HepG2 (cell line): Measurements from ENCODE around the gene SMIM41. TPM values are rescaled to one million over a fixed set of nuclear protein-coding genes. Genes with fewer than 3 reads are reported as not detected.
A peak's percentile ranks its signal among the peaks of the same experiment; 100 is the strongest.

Source experiments
- ATAC-seq: fragments of 200-7000 bp; cut with Tn5 transposase; 3 replicates; pipeline ENCODE4 v1.9.1; 2020; ENCODE audit warnings: mild to moderate bottlenecking, moderate library complexity
- BruUV-seq: library from RNA; stranded (reverse); fragments of 400-500 nt; replicated peaks from 2 replicates; lab custom pipeline; 2021; lab: Mats Ljungman, UMichigan
- CTCF ChIA-PET: fragments of 300-600 bp; formaldehyde crosslinking; extraction: SDS; loops from one replicate; lab custom pipeline; 2021; ENCODE audit warnings: low total read pairs, inconsistent platforms, low intra/inter-chr PET ratio; lab: Yijun Ruan, JAX
- POLR2A ChIA-PET: fragments of 350-600 bp; sonication (Branson Sonifier 250); formaldehyde crosslinking; loops from one replicate; lab custom pipeline; 2020; ENCODE audit warnings: antibody characterized with exemption, inconsistent platforms; lab: Yijun Ruan, JAX
- DNase-seq: peaks from one replicate; pipeline ENCODE4 v3.0.0-alpha.2; 2015; ENCODE audit warnings: low spot score
- FAIRE-seq: peaks from 3 replicates; lab custom pipeline; 2011; peaks lifted over from hg19 to GRCh38; lab: Jason Lieb, UNC
- H2AFZ ChIP-seq: one replicate; pipeline ENCODE4 v1.6.1; 2011; ENCODE audit warnings: low read length, inconsistent platforms
- H3K27ac ChIP-seq: fragments of 300-600 bp; 3 replicates; pipeline ENCODE4 v1.8.0; 2011; ENCODE audit warnings: mixed run types, mild to moderate bottlenecking, mixed read lengths, low read length, inconsistent platforms; ENCODE audit not compliant: insufficient read depth; ENCODE audit errors: extremely low read length
- H3K27me3 ChIP-seq, 2 experiments: fragments of 200-600 bp in 1 of 2; 2 replicates in 1 of 2; 3 replicates in 1 of 2; pipeline versions ENCODE4 v1.6.0 to v1.8.0; 2011; ENCODE audit warnings: low read length in 2 of 2, mild to moderate bottlenecking in 2 of 2, moderate library complexity in 2 of 2, inconsistent platforms in 1 of 2; ENCODE audit not compliant: insufficient read depth in 2 of 2, control insufficient read depth in 1 of 2
- H3K36me3 ChIP-seq, 2 experiments: fragments of 200-600 bp in 1 of 2; replicated peaks in 1 of 2; 2 replicates in 1 of 2; 3 replicates in 1 of 2; pipeline versions ENCODE4 v1.5.1 to v1.8.0; 2011; ENCODE audit warnings: low read length in 2 of 2, inconsistent platforms in 1 of 2; ENCODE audit not compliant: insufficient read depth in 2 of 2, control insufficient read depth in 1 of 2
- H3K4me1 ChIP-seq: 2 replicates; pipeline ENCODE4 v1.5.1; 2012; ENCODE audit warnings: low read length, inconsistent platforms; ENCODE audit not compliant: insufficient read depth
- H3K4me2 ChIP-seq: 2 replicates; pipeline ENCODE4 v1.6.0; 2011; ENCODE audit warnings: low read depth, low read length, inconsistent platforms
- H3K4me3 ChIP-seq, 3 experiments: fragments of 200-600 bp in 1 of 3; sonication (generic), shearing (Covaris generic) in 1 of 3; replicated peaks in 1 of 3; 2 replicates each; pipeline ENCODE4 v1.5.1; 2011 to 2016; ENCODE audit warnings: low read length in 3 of 3, inconsistent platforms in 2 of 3, low read depth in 2 of 3, mild to moderate bottlenecking in 2 of 3, control low read depth in 1 of 3, mixed read lengths in 1 of 3; ENCODE audit not compliant: insufficient read depth in 1 of 3
- H3K79me2 ChIP-seq: one replicate; pipeline ENCODE4 v1.6.1; 2011; ENCODE audit warnings: low read length, inconsistent platforms; ENCODE audit not compliant: insufficient read depth
- H3K9ac ChIP-seq: 2 replicates; pipeline ENCODE4 v1.6.0; 2011; ENCODE audit warnings: mild to moderate bottlenecking, low read depth, low read length, inconsistent platforms; ENCODE audit not compliant: insufficient read depth
- H3K9me3 ChIP-seq: 2 replicates; pipeline ENCODE4 v1.5.1; 2012; ENCODE audit warnings: mild to moderate bottlenecking, low read length
- H4K20me1 ChIP-seq: 2 replicates; pipeline ENCODE4 v1.6.0; 2011; ENCODE audit warnings: inconsistent platforms, mild to moderate bottlenecking, low read length, moderate library complexity; ENCODE audit not compliant: insufficient read depth
- FOXC1 ChIP-seq: sonication (generic); formaldehyde crosslinking; IDR thresholded peaks from 2 replicates; pipeline ENCODE4 v1.8.0; 2022; ENCODE audit warnings: mild to moderate bottlenecking, missing genetic modification reagents, borderline replicate concordance
- KAT7 ChIP-seq: IDR thresholded peaks from 2 replicates; pipeline ENCODE4 v1.6.1; 2018; ENCODE audit warnings: borderline replicate concordance, missing compliant biosample characterization
- SMAD1 ChIP-seq: sonication (generic); formaldehyde crosslinking; IDR thresholded peaks from 2 replicates; pipeline ENCODE4 v1.4.0; 2020; ENCODE audit warnings: missing genetic modification reagents, low read depth, mild to moderate bottlenecking, borderline replicate concordance
- ZNF263 ChIP-seq: sonication (generic); formaldehyde crosslinking; IDR thresholded peaks from 2 replicates; pipeline ENCODE4 v1.4.0; 2020; ENCODE audit warnings: missing genetic modification reagents
- WGBS: methylation state at CpG from one replicate; pipeline ENCODE4 v1.1.6; 2017; ENCODE audit warnings: low lambda C conversion rate; 5-methylcytosine and 5-hydroxymethylcytosine counted together
- in situ Hi-C: cut with HindIII; loops from 2 replicates; pipeline ENCODE4 v1.10.0; 2017; ENCODE audit warnings: low pct_unique_long_range_greater_than_20kb; ENCODE audit not compliant: extremely low pct_ligation_motif_present
- intact Hi-C: fragments of 100-400 bp; cut with micrococcal nuclease; formaldehyde crosslinking; loops from one replicate; pipeline ENCODE4 v1.10.0; 2022; ENCODE audit not compliant: unreplicated experiment
- polyA plus RNA-seq, 8 experiments: library from polyadenylated mRNA; depleted of rRNA in 3 of 8; stranded (reverse) in 7 of 8; unstranded in 1 of 8; fragments of >200 nt; fragmentation: Illumina TruSeq in 4 of 8; extraction: Trizol in 4 of 8; gene quantifications; 2 replicates each; pipeline versions ENCODE4 v1.2.1 to v1.2.3, GENCODE V29; 2011 to 2016; ENCODE audit warnings: low read depth in 4 of 8, missing spikeins in 1 of 8, mixed read lengths in 1 of 8; ENCODE audit not compliant: insufficient read depth in 1 of 8
- total RNA-seq, 5 experiments: library from RNA; depleted of rRNA; stranded (reverse); fragments of >200 nt; fragmentation: Illumina TruSeq; extraction: Trizol; gene quantifications; 2 replicates each; pipeline ENCODE4 v1.2.3, GENCODE V29; 2016; ENCODE audit warnings: low read depth in 1 of 5
- TF ChIP-seq, protein P1 (sequence below): sonication (generic); formaldehyde crosslinking; IDR thresholded peaks from 2 replicates; pipeline ENCODE4 v1.4.0; 2020; ENCODE audit warnings: missing genetic modification reagents
- TF ChIP-seq, protein P2 (sequence below): sonication (generic); formaldehyde crosslinking; IDR thresholded peaks from 2 replicates; pipeline ENCODE4 v1.4.0; 2020; ENCODE audit warnings: mild to moderate bottlenecking, missing genetic modification reagents, borderline replicate concordance

SMIM41 gene
- total and polyA plus RNA-seq, 2 of the 13 experiments (the other 11 are each of a cell fraction or from before 2014, with no cell fraction given) = not detected

DNA sequence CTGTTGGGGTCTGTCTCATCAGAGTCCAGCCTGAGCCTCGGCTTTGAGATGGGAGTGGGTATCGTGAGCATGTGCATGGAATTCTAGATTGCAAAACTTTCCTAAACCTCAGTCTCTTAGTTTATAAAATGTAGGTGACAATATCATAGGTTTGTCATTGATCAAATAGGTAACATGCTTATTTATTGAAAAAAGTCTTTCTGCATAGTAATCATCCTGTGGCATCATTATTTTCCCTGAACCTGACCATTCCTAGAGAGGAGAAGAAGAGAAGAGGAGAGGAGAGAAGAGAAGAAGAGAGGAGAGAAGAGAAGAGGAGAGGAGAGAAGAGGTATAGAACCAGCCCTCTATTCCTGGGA, 4.1 kb downstream of the SMIM41 start (continued):
- TF ChIP-seq, protein P1, sequence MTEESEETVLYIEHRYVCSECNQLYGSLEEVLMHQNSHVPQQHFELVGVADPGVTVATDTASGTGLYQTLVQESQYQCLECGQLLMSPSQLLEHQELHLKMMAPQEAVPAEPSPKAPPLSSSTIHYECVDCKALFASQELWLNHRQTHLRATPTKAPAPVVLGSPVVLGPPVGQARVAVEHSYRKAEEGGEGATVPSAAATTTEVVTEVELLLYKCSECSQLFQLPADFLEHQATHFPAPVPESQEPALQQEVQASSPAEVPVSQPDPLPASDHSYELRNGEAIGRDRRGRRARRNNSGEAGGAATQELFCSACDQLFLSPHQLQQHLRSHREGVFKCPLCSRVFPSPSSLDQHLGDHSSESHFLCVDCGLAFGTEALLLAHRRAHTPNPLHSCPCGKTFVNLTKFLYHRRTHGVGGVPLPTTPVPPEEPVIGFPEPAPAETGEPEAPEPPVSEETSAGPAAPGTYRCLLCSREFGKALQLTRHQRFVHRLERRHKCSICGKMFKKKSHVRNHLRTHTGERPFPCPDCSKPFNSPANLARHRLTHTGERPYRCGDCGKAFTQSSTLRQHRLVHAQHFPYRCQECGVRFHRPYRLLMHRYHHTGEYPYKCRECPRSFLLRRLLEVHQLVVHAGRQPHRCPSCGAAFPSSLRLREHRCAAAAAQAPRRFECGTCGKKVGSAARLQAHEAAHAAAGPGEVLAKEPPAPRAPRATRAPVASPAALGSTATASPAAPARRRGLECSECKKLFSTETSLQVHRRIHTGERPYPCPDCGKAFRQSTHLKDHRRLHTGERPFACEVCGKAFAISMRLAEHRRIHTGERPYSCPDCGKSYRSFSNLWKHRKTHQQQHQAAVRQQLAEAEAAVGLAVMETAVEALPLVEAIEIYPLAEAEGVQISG (CRISPR knock-in tag) = no peak
- no peak for TF ChIP-seq SMAD1 (CRISPR knock-in tag)

DNA sequence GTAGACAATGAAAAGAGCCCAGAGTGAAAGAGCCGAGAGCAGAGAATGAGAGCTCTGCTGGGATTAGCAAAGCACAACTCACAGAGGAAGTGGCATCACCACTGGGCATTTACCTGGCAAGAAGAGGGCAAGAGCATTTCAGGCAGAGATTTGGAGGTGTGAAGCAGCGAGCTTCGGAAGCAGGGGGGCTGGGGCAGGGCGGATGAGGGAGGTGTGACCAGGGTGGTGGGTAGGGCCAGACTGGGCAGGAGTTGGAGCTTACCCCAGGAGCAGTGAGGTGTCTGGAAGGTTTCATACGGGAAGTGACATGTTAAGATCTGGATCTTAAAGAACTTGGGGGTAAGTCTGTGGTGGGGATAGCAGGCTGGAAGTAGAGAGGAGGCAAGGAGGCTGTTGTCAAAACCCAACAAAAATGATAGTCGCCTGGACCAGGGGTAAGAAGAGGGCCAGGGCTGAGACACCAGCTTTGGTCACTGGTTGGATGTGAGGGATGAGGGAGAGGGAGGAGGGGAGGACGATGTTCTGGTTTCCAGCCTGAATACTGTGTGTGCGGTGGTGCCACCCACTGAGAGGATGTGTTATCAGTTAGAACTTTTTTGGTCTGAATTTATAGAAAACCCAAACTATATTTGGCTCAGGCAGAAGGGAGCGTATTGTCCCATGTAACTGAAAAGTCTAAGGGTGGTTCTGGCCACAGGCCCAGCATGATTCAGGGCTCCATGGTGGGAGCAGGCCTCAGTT, 5.2 kb downstream of the SMIM41 start:
- intact Hi-C loops = loop anchor here (5.0 kb wide), 1 partner anchor 33 kb away; no protein-coding TSS in a partner anchor
- DNase-seq (no peak), FAIRE-seq (no peak)
- no peaks in the 10 kb centered on the region for H3K79me2 ChIP-seq
- WGBS = 15% methylated on average over 9 of the region's 9 CpGs
- POLR2A ChIA-PET = no interaction called here
- 0 out of 2 replicates have a peak, but pooled peaks have one; percentile 39 for TF ChIP-seq ZNF263
- no peak for TF ChIP-seq KAT7 (CRISPR knock-in tag)
- TF ChIP-seq FOXC1 = no peak
- TF ChIP-seq, protein P2, sequence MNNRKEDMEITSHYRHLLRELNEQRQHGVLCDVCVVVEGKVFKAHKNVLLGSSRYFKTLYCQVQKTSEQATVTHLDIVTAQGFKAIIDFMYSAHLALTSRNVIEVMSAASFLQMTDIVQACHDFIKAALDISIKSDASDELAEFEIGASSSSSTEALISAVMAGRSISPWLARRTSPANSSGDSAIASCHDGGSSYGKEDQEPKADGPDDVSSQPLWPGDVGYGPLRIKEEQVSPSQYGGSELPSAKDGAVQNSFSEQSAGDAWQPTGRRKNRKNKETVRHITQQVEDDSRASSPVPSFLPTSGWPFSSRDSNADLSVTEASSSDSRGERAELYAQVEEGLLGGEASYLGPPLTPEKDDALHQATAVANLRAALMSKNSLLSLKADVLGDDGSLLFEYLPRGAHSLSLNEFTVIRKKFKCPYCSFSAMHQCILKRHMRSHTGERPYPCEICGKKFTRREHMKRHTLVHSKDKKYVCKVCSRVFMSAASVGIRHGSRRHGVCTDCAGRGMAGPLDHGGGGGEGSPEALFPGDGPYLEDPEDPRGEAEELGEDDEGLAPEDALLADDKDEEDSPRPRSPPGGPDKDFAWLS (CRISPR knock-in tag) = no peak
- TF ChIP-seq, all 625 proteins: peak for 1
- H3K27me3 ChIP-seq = peaks cover 12 to 52% of the 10 kb centered on the region in 2 experiments
- H3K9me3 ChIP-seq = no peaks in the 10 kb centered on the region
- H3K27ac ChIP-seq = no peak overlapping the region
- H3K4me2 ChIP-seq = no peak overlapping the region
- H3K4me1 ChIP-seq = peaks cover 49% of the 10 kb centered on the region
- in situ Hi-C loops = loop anchor here (5.0 kb wide), 1 partner anchor 57 kb away; no protein-coding TSS in a partner anchor
- no peak for ATAC-seq
- no peaks in the 10 kb centered on the region for H3K36me3 ChIP-seq
- no peak overlapping the region for H3K4me3 ChIP-seq
- no peak overlapping the region for H2AFZ ChIP-seq
- CTCF ChIA-PET = interaction anchor here (1.0 to 3.1 kb wide), 2 partner anchors 59 kb away, joined by 3 to 79 read pairs; no protein-coding TSS in a partner anchor
- H3K9ac ChIP-seq = no peak overlapping the region
- no TSS peak for BruUV-seq
- H4K20me1 ChIP-seq = no peaks in the 10 kb centered on the region
